Keratinocyte (primary cell): Measurements from ENCODE around the gene AQP7. TPM values are rescaled to one million over a fixed set of nuclear protein-coding genes. Genes with fewer than 3 reads are reported as not detected.

Experiments
- DNase-seq: peaks from one replicate; pipeline ENCODE4 v3.0.0-alpha.2; 2011; ENCODE audit warnings: low read depth, missing footprints, low spot score
- FAIRE-seq: peaks from 2 replicates; lab custom pipeline; 2011; peaks lifted over from hg19 to GRCh38; lab: Jason Lieb, UNC
- H2AFZ ChIP-seq: 2 replicates; pipeline ENCODE4 v1.6.0; 2012; ENCODE audit warnings: low read length, control low read depth, inconsistent platforms; ENCODE audit not compliant: control insufficient read depth
- H3K27ac ChIP-seq: 2 replicates; pipeline ENCODE4 v1.5.1; 2011; ENCODE audit warnings: low read length; ENCODE audit not compliant: control insufficient read depth, insufficient read depth
- H3K27me3 ChIP-seq: 3 replicates; pipeline ENCODE4 v1.6.0; 2011; ENCODE audit warnings: low read length; ENCODE audit not compliant: control insufficient read depth, insufficient read depth; ENCODE audit errors: extremely low read depth
- H3K36me3 ChIP-seq, 2 experiments: 2 replicates in 1 of 2; 3 replicates in 1 of 2; pipeline ENCODE4 v1.5.1; 2011; ENCODE audit warnings: low read length in 2 of 2, mild to moderate bottlenecking in 1 of 2; ENCODE audit not compliant: control insufficient read depth in 2 of 2, insufficient read depth in 2 of 2; ENCODE audit errors: extremely low read depth in 1 of 2
- H3K4me1 ChIP-seq: 3 replicates; pipeline ENCODE4 v1.5.1; 2011; ENCODE audit warnings: low read length; ENCODE audit not compliant: control insufficient read depth, insufficient read depth; ENCODE audit errors: extremely low read depth
- H3K4me2 ChIP-seq: 3 replicates; pipeline ENCODE4 v1.6.0; 2011; ENCODE audit warnings: low read depth, low read length; ENCODE audit not compliant: control insufficient read depth, insufficient read depth; ENCODE audit errors: extremely low read depth
- H3K4me3 ChIP-seq, 3 experiments: fragments of 200-600 bp in 1 of 3; sonication (generic) in 1 of 3; 2 replicates in 2 of 3; 3 replicates in 1 of 3; pipeline ENCODE4 v1.5.1; 2011 to 2016; ENCODE audit warnings: low read length in 3 of 3, mild to moderate bottlenecking in 3 of 3, control low read depth in 2 of 3, inconsistent platforms in 1 of 3, low read depth in 1 of 3, mixed read lengths in 1 of 3, mixed run types in 1 of 3, moderate library complexity in 1 of 3; ENCODE audit not compliant: control insufficient read depth in 2 of 3, insufficient read depth in 2 of 3; ENCODE audit errors: extremely low read depth in 1 of 3
- H3K79me2 ChIP-seq: 2 replicates; pipeline ENCODE4 v1.6.0; 2012; ENCODE audit warnings: low read length; ENCODE audit not compliant: control insufficient read depth, insufficient read depth
- H3K9ac ChIP-seq: 3 replicates; pipeline ENCODE4 v1.6.0; 2011; ENCODE audit warnings: low read length; ENCODE audit not compliant: control insufficient read depth, insufficient read depth; ENCODE audit errors: extremely low read depth
- H3K9me1 ChIP-seq: 3 replicates; pipeline ENCODE4 v1.6.0; 2011; ENCODE audit warnings: low read length; ENCODE audit not compliant: control insufficient read depth, insufficient read depth; ENCODE audit errors: extremely low read depth
- H3K9me3 ChIP-seq: 2 replicates; pipeline ENCODE4 v1.5.1; 2012; ENCODE audit warnings: low read depth, low read length; ENCODE audit not compliant: control insufficient read depth
- H4K20me1 ChIP-seq: 3 replicates; pipeline ENCODE4 v1.6.0; 2011; ENCODE audit warnings: low read length; ENCODE audit not compliant: control insufficient read depth, insufficient read depth; ENCODE audit errors: extremely low read depth
- CTCF ChIP-seq, 3 experiments: IDR thresholded peaks in 1 of 3; conservative IDR thresholded peaks in 1 of 3; optimal IDR thresholded peaks in 1 of 3; 2 replicates in 2 of 3; 3 replicates in 1 of 3; pipeline versions ENCODE3 to v1.5.1; 2011; ENCODE audit warnings: low read length in 3 of 3, mild to moderate bottlenecking in 3 of 3, moderate library complexity in 2 of 3, control low read depth in 1 of 3, inconsistent platforms in 1 of 3; ENCODE audit not compliant: insufficient read depth in 2 of 3; ENCODE audit errors: extremely low read depth in 1 of 3
- EZH2 ChIP-seq: IDR thresholded peaks from one replicate; pipeline ENCODE4 v1.6.1; 2012; ENCODE audit warnings: inconsistent platforms, mild to moderate bottlenecking, low read length, moderate library complexity
- dilution Hi-C: fragments of 300-500 bp; cut with MboI; formaldehyde crosslinking; loops from one replicate; pipeline ENCODE4 v1.7.0; 2020; ENCODE audit warnings: low sequenced_read_pairs; ENCODE audit not compliant: extremely low pct_ligation_motif_present
- polyA plus RNA-seq, 5 experiments: library from polyadenylated mRNA; depleted of rRNA in 3 of 5; stranded (reverse) in 3 of 5; stranded (forward) in 1 of 5; unstranded in 1 of 5; fragments of >200 nt; gene quantifications; 1 replicate in 1 of 5; 2 replicates in 3 of 5; 3 replicates in 1 of 5; pipeline versions ENCODE4 v1.2.1 to v1.2.3, GENCODE V29; 2011 to 2012; ENCODE audit warnings: missing spikeins in 2 of 5, low read depth in 1 of 5, low replicate concordance in 1 of 5

The AQP7 gene
- polyA plus RNA-seq, 1 donor (not counting 4 experiments of a cell fraction or from before 2014, with no cell fraction given), result not detected

DNA sequence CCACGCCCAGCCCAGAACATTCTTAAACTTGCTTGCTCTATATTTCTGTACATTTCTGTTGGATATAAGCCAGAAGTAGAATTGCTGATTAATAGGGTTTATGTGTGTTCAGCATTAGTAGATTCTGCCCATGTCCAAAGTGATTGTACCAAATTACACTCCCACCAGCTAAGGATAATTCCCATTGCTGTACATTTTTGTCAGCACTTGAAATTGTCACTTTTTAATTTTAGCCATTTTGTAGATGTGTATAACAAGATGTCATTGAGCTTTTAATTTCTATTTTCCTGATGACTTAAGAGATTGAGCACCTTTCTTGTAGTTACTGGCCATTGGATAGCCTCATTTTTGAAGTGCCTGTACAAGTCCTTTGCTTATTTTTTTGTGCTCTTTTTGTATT lies 46.4 kb downstream of the AQP7 start:
- peaks cover 3% of the 10 kb centered on the region for H3K4me1 ChIP-seq

GRCh38 chr9:33354651-33355211 lies 47.6 kb downstream of the AQP7 start:
- H3K36me3 ChIP-seq, result peaks cover 3 to 5% of the 10 kb centered on the region in 2 experiments
- FAIRE-seq (peak; percentile 51), DNase-seq (no peak)
- H4K20me1 ChIP-seq, result no peaks in the 10 kb centered on the region
- H3K27ac ChIP-seq, result no peak overlapping the region
- no peak overlapping the region for H3K4me3 ChIP-seq
- no peak overlapping the region for H3K4me2 ChIP-seq
- H2AFZ ChIP-seq, result no peak overlapping the region
- no peaks in the 10 kb centered on the region for H3K27me3 ChIP-seq
- no peaks in the 10 kb centered on the region for H3K79me2 ChIP-seq
- no peak for TF ChIP-seq EZH2
- no peak for TF ChIP-seq CTCF (optimal IDR thresholded peaks at IDR 0.05 in 1 of 3, IDR thresholded peaks at IDR 0.05 in 1 of 3, conservative IDR thresholded peaks at IDR 0.05 in 1 of 3; ENCODE audit: extremely low read depth in 1 of 3, insufficient read depth in 2 of 3, low read length in 3 of 3)
- no peaks in the 10 kb centered on the region for H3K9me1 ChIP-seq
- peaks cover 3% of the 10 kb centered on the region for H3K4me1 ChIP-seq
- no peak overlapping the region for H3K9ac ChIP-seq
- no peaks in the 10 kb centered on the region for H3K9me3 ChIP-seq
- dilution Hi-C loops, result no loop called here

More for the DNA sequence above, 46.4 kb downstream of the AQP7 start:
- Histone ChIP-seq H3K9ac (no peak overlapping the region), H3K4me3 (no peak overlapping the region), H2AFZ (no peak overlapping the region), H3K36me3 (peaks cover 4 to 5% of the 10 kb centered on the region in 2 experiments), H3K9me1 (no peaks in the 10 kb centered on the region), H3K27me3 (no peaks in the 10 kb centered on the region), H3K27ac (no peak overlapping the region), H3K79me2 (no peaks in the 10 kb centered on the region), H3K4me2 (no peak overlapping the region), H4K20me1 (no peaks in the 10 kb centered on the region), H3K9me3 (no peaks in the 10 kb centered on the region)
- TF ChIP-seq CTCF (optimal IDR thresholded peaks at IDR 0.05 in 1 of 3, IDR thresholded peaks at IDR 0.05 in 1 of 3, conservative IDR thresholded peaks at IDR 0.05 in 1 of 3; ENCODE audit: extremely low read depth in 1 of 3, insufficient read depth in 2 of 3, low read length in 3 of 3) (no peak), EZH2 (no peak)
- FAIRE-seq (no peak), DNase-seq (no peak)
- dilution Hi-C loops, result no loop called here
